ENCODE data around the gene SRP19.

DNA sequence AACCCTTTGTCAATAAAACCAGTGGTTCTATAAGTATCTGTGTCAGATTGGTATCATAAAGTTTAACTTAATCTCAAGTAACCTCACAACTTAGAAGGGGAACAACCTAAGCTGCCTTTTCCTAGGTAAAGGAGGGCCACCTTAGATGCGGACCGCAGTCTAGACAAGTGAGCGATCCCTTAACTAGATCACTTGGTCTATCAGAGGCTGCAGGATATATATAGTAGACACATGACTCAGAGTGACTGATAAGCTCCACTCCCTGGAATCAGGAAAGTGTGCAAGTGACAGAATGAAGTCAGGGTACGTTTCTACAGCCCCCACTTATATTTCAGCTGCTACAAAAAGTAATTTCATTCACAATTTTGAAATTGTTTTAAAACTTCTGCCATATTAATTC, 53.5 kb downstream of the SRP19 start:
- TF ChIP-seq POLR2AphosphoS2 (IDR thresholded peaks at IDR 0.05; ENCODE audit: low read depth, low read length) = no peak
- TF ChIP-seq FOS (IDR thresholded peaks at IDR 0.05; ENCODE audit: borderline replicate concordance, extremely low read depth, insufficient read length) = no peak
- TF ChIP-seq, protein P1, sequence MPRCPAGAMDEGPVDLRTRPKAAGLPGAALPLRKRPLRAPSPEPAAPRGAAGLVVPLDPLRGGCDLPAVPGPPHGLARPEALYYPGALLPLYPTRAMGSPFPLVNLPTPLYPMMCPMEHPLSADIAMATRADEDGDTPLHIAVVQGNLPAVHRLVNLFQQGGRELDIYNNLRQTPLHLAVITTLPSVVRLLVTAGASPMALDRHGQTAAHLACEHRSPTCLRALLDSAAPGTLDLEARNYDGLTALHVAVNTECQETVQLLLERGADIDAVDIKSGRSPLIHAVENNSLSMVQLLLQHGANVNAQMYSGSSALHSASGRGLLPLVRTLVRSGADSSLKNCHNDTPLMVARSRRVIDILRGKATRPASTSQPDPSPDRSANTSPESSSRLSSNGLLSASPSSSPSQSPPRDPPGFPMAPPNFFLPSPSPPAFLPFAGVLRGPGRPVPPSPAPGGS (IDR thresholded peaks at IDR 0.05; ENCODE audit: borderline replicate concordance, insufficient read depth, low read depth, low read length, poor library complexity, severe bottlenecking) = no peak
- TF ChIP-seq, protein P2, sequence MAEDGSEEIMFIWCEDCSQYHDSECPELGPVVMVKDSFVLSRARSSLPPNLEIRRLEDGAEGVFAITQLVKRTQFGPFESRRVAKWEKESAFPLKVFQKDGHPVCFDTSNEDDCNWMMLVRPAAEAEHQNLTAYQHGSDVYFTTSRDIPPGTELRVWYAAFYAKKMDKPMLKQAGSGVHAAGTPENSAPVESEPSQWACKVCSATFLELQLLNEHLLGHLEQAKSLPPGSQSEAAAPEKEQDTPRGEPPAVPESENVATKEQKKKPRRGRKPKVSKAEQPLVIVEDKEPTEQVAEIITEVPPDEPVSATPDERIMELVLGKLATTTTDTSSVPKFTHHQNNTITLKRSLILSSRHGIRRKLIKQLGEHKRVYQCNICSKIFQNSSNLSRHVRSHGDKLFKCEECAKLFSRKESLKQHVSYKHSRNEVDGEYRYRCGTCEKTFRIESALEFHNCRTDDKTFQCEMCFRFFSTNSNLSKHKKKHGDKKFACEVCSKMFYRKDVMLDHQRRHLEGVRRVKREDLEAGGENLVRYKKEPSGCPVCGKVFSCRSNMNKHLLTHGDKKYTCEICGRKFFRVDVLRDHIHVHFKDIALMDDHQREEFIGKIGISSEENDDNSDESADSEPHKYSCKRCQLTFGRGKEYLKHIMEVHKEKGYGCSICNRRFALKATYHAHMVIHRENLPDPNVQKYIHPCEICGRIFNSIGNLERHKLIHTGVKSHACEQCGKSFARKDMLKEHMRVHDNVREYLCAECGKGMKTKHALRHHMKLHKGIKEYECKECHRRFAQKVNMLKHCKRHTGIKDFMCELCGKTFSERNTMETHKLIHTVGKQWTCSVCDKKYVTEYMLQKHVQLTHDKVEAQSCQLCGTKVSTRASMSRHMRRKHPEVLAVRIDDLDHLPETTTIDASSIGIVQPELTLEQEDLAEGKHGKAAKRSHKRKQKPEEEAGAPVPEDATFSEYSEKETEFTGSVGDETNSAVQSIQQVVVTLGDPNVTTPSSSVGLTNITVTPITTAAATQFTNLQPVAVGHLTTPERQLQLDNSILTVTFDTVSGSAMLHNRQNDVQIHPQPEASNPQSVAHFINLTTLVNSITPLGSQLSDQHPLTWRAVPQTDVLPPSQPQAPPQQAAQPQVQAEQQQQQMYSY (CRISPR knock-in tag; IDR thresholded peaks at IDR 0.05) = no peak
- no peak for TF ChIP-seq POLR2AphosphoS5 (IDR thresholded peaks at IDR 0.05; ENCODE audit: low read length)
- TF ChIP-seq POLR2A (IDR thresholded peaks at IDR 0.05; ENCODE audit: low read depth, low read length) = no peak
- no peak for TF ChIP-seq PAX8 (IDR thresholded peaks at IDR 0.05)

Data from GM12878 (cell line).